Right lobe of liver (tissue), 4 donors: ENCODE measurements around the gene TRIM2.

Experiments used
- CTCF ChIP-seq, 4 donors: fragments of 200-600 bp in 3 of 4; fragments of 450-650 bp in 1 of 4; IDR thresholded peaks; one replicate each; pipeline versions ENCODE4 v1.5.1 to v1.8.0; 2016 to 2022; ENCODE audit warnings: antibody characterized with exemption in 4 of 4, mild to moderate bottlenecking in 2 of 4
- POLR2A ChIP-seq: fragments of 450-650 bp; IDR thresholded peaks from one replicate; pipeline ENCODE4 v1.6.1; 2017; ENCODE audit warnings: antibody characterized with exemption, mild to moderate bottlenecking
- donor health status: DM: no; HTN: no; CAD: no.
- donor health status: DM: no; HTN: no; CAD: no.
- donor health status: DM: no; HTN: yes; CAD: no.

- TF ChIP-seq CTCF (IDR thresholded peaks at IDR 0.05), result no peak
- no peak for TF ChIP-seq POLR2A
These were observed 48.0 kb upstream of the TRIM2 start for GRCh38 chr4:153156263-153156662.
